ENCODE results near the gene TNS2. TPM values are rescaled to one million over a fixed set of nuclear protein-coding genes. Genes with fewer than 3 reads are reported as not detected.

Gene TNS2
- polyA plus RNA-seq, 1 of the 3 experiments (the other 2 are of a cell fraction): 50.0 TPM

- no peak for TF ChIP-seq CTCF (IDR thresholded peaks at IDR 0.05)
- TF ChIP-seq GATA2 (CRISPR knock-in tag; IDR thresholded peaks at IDR 0.05): no peak
- TF ChIP-seq TAF1 (IDR thresholded peaks at IDR 0.05; ENCODE audit: borderline replicate concordance, low read depth, low read length): no peak
- no peak for TF ChIP-seq JUND (IDR thresholded peaks at IDR 0.05)
- no peak for TF ChIP-seq ELF1 (IDR thresholded peaks at IDR 0.05)
Measured at GRCh38 chr12:53074999-53075370, 25.1 kb downstream of the TNS2 start (continued).

DNA sequence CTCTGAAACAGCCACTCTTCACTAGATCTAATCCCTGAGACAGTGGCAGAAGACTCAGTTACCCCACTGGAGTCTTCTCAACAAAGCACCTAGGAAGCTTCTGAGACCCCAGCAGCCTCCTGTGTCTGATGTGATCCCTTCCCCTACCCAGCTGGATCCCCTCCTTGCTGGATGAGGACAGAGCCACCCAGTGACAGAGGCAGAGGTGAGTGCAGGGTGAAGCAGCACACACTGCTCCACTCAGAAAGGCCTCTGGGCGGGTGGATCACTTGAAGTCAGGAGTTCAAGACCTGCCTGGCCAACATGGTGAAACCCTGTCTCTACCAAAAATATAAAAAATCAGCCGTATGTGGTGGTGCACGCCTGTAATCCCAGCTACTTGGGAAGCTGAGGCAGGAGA is 26.6 kb downstream of the TNS2 start:
- Histone ChIP-seq H3K36me3 (replicated peaks in 1 of 2; ENCODE audit: control insufficient read depth in 1 of 2, insufficient read depth in 2 of 2, low read length in 1 of 2) (peaks cover 15 to 21% of the 10 kb centered on the region in 2 experiments), H3K27me3 (ENCODE audit: insufficient read depth) (no peaks in the 10 kb centered on the region), H3K4me3 (ENCODE audit: low read depth in 2 of 2, low read length in 1 of 2) (no peak overlapping the region), H3K79me2 (ENCODE audit: insufficient read depth) (peaks cover 38% of the 10 kb centered on the region), H3K9me3 (no peaks in the 10 kb centered on the region), H3K4me2 (no peak overlapping the region), H3K4me1 (ENCODE audit: control insufficient read depth in 1 of 2, insufficient read depth in 2 of 2, low read depth in 1 of 2, low read length in 1 of 2) (peaks cover 26 to 28% of the 10 kb centered on the region in 2 experiments), H4K20me1 (ENCODE audit: insufficient read depth) (no peaks in the 10 kb centered on the region), H2AFZ (ENCODE audit: low read depth) (no peak overlapping the region), H3K9me2 (no peaks in the 10 kb centered on the region), H3F3A (replicated peaks; ENCODE audit: insufficient read depth) (peaks cover 22% of the 10 kb centered on the region), H3K27ac (ENCODE audit: low read depth in 2 of 2, low read length in 1 of 2) (no peak overlapping the region), H3K9ac (no peak overlapping the region)
- WGBS (ENCODE audit: low lambda C conversion rate): 100% methylated on average over 3 of the region's 3 CpGs
- TF ChIP-seq RCOR1 (IDR thresholded peaks at IDR 0.05; ENCODE audit: low read length) (no peak), RXRA (IDR thresholded peaks at IDR 0.05; ENCODE audit: borderline replicate concordance, low read depth) (no peak), RAD21 (IDR thresholded peaks at IDR 0.05; ENCODE audit: low read length) (no peak), GABPA (IDR thresholded peaks at IDR 0.05; ENCODE audit: low read depth) (no peak), PBX3 (IDR thresholded peaks at IDR 0.05) (no peak), RFX5 (IDR thresholded peaks at IDR 0.05; ENCODE audit: low read length) (no peak), SIN3A (IDR thresholded peaks at IDR 0.05; ENCODE audit: borderline replicate concordance, low read depth, low read length) (no peak), POLR2AphosphoS5 (IDR thresholded peaks at IDR 0.05; ENCODE audit: low read depth, low read length) (no peak), GATA2 (CRISPR knock-in tag; IDR thresholded peaks at IDR 0.05) (no peak), FOXJ3 (CRISPR knock-in tag; IDR thresholded peaks at IDR 0.05) (no peak)
- TF ChIP-seq, protein P1, sequence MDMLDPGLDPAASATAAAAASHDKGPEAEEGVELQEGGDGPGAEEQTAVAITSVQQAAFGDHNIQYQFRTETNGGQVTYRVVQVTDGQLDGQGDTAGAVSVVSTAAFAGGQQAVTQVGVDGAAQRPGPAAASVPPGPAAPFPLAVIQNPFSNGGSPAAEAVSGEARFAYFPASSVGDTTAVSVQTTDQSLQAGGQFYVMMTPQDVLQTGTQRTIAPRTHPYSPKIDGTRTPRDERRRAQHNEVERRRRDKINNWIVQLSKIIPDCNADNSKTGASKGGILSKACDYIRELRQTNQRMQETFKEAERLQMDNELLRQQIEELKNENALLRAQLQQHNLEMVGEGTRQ (IDR thresholded peaks at IDR 0.05; ENCODE audit: borderline replicate concordance, low read depth, low read length): no peak
- POLR2A ChIA-PET: no interaction called here
- no peak for DNase-seq
- CTCF ChIA-PET: interaction anchor here (1.1 to 8.8 kb wide), 5 partner anchors 9 to 83 kb away, joined by 3 to 130 read pairs (median 10); partner anchors contain the start of gene IGFBP6

Measured in SK-N-SH (cell line).